ENCODE results near the gene RILPL1.
"Not testable (repeated sequence)": the region's sequence is repeated elsewhere in the genome, so short reads cannot be mapped to it uniquely, and the experiment has no call there.

The RILPL1 gene

GRCh38 chr12:123533672-123534643 lies at the start of gene RILPL1:
TSS of gene RILPL1 (minus strand) at chr12:123533719. CDS start at chr12:123533482, 237 bp downstream.
- DNase-seq: peak; percentile 54

- DNase-seq: no peak
Observed at GRCh38 chr12:123580772-123581171, 47.3 kb upstream of the RILPL1 start.

- DNase-seq: not testable (repeated sequence)
Observed at GRCh38 chr12:123578829-123579228, 45.3 kb upstream of the RILPL1 start.

GRCh38 chr12:123578243-123578642 lies 44.7 kb upstream of the RILPL1 start:
- DNase-seq: no peak

GRCh38 chr12:123576611-123577010 lies 43.1 kb upstream of the RILPL1 start:
- DNase-seq: no peak

GRCh38 chr12:123573870-123574269 lies 40.4 kb upstream of the RILPL1 start:
- no peak for DNase-seq

- DNase-seq: no peak
Observed at GRCh38 chr12:123572391-123572790, 38.9 kb upstream of the RILPL1 start.

GRCh38 chr12:123571343-123571813 lies 37.9 kb upstream of the RILPL1 start:
- DNase-seq: no peak

- DNase-seq: no peak
Observed at GRCh38 chr12:123559468-123559867, 25.9 kb upstream of the RILPL1 start.

- DNase-seq: not testable (repeated sequence)
Observed at GRCh38 chr12:123558487-123558886, 25.0 kb upstream of the RILPL1 start.

- not testable (repeated sequence) for DNase-seq
Observed at GRCh38 chr12:123554843-123555242, 21.3 kb upstream of the RILPL1 start.

- not testable (repeated sequence) for DNase-seq
Observed at GRCh38 chr12:123554136-123554535, 20.6 kb upstream of the RILPL1 start.

- no peak for DNase-seq
Observed at GRCh38 chr12:123550700-123551099, 17.2 kb upstream of the RILPL1 start.

GRCh38 chr12:123548107-123548506 lies 14.6 kb upstream of the RILPL1 start:
- no peak for DNase-seq

GRCh38 chr12:123546281-123546680 lies 12.8 kb upstream of the RILPL1 start:
- DNase-seq: no peak

GRCh38 chr12:123543541-123543940 lies 10.0 kb upstream of the RILPL1 start:
- no peak for DNase-seq

- DNase-seq: no peak
Observed at GRCh38 chr12:123540899-123541662, 7.6 kb upstream of the RILPL1 start.

- DNase-seq: not testable (repeated sequence)
Observed at GRCh38 chr12:123535952-123536351, 2.4 kb upstream of the RILPL1 start.

GRCh38 chr12:123532808-123533649 lies 490 bp downstream of the RILPL1 start:
- peak; percentile 16 for DNase-seq

GRCh38 chr12:123532019-123532418 lies 1.5 kb downstream of the RILPL1 start:
- DNase-seq: no peak

GRCh38 chr12:123531091-123531490 lies 2.4 kb downstream of the RILPL1 start:
- no peak for DNase-seq

- DNase-seq: no peak
Observed at GRCh38 chr12:123530668-123531067, 2.9 kb downstream of the RILPL1 start.

GRCh38 chr12:123529686-123530085 lies 3.8 kb downstream of the RILPL1 start:
- no peak for DNase-seq
